GM10266 (cell line): ENCODE data around the gene OXCT2.
"Not testable (repeated sequence)": the region's sequence is repeated elsewhere in the genome, so short reads cannot be mapped to it uniquely, and the experiment has no call there.

Source experiments
- DNase-seq: peaks from one replicate; pipeline ENCODE4 v3.0.0; 2012; ENCODE audit errors: extremely low spot score
- CTCF ChIP-seq: IDR thresholded peaks from 2 replicates; pipeline ENCODE4 v1.5.1; 2012; ENCODE audit warnings: mild to moderate bottlenecking, low read depth; ENCODE audit not compliant: control insufficient read depth, insufficient read depth; ENCODE audit errors: missing control alignments

OXCT2 gene

GRCh38 chr1:39781349-39781715 is 10.2 kb upstream of the OXCT2 start:
- DNase-seq: no peak
- TF ChIP-seq CTCF: no peak

GRCh38 chr1:39779821-39780220 is 8.7 kb upstream of the OXCT2 start:
- TF ChIP-seq CTCF: no peak

GRCh38 chr1:39779137-39779536 is 8.0 kb upstream of the OXCT2 start:
- no peak for TF ChIP-seq CTCF
- no peak for DNase-seq

More at GRCh38 chr1:39779821-39780220, 8.7 kb upstream of the OXCT2 start:
- DNase-seq: no peak

- DNase-seq: not testable (repeated sequence)
Measured at GRCh38 chr1:39778463-39779099, 7.4 kb upstream of the OXCT2 start.

GRCh38 chr1:39777896-39778295 is 6.7 kb upstream of the OXCT2 start:
- DNase-seq: not testable (repeated sequence)

DNA sequence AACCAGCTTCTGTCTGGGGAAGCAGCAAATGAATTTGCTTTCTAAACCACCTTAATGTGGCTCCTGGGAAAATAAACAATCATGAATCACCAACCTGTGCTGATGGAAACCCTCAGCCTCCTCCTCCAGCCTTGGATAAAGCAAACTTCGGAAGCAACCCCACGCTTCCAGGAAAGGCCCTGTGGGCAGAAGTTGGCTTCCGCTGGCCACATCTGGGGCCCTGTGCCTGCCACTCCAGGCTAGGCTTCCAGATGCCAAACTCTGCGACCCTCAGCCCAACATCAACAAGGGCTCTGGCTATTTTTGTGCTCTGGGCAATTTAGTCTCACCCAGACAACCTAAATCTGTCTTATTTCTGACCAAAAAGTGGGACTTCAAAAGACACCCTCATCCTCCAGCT is 6.2 kb upstream of the OXCT2 start:
- no peak for DNase-seq
- TF ChIP-seq CTCF: no peak

GRCh38 chr1:39776886-39777285 is 5.7 kb upstream of the OXCT2 start:
- DNase-seq: no peak
- TF ChIP-seq CTCF: no peak

DNA sequence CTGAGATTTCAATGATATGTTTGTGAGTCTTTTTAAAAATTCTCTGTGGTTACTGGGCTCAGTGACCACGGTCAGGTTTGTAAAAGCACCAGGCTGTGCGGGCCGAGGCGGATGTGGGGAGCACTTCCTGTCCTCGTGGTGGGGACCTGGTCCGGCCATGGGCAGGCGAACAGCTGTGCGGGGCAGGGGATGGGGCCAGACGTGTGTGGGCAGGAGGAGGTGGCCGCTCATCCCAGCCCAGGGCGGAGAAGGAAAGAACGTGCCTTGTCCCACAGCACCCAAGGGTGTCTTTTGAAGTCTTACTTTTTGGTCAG is 5.2 kb upstream of the OXCT2 start:
- peak; percentile 42 for DNase-seq
- TF ChIP-seq CTCF: no peak

- DNase-seq: not testable (repeated sequence)
Measured at GRCh38 chr1:39775676-39776399, 4.7 kb upstream of the OXCT2 start.

DNA sequence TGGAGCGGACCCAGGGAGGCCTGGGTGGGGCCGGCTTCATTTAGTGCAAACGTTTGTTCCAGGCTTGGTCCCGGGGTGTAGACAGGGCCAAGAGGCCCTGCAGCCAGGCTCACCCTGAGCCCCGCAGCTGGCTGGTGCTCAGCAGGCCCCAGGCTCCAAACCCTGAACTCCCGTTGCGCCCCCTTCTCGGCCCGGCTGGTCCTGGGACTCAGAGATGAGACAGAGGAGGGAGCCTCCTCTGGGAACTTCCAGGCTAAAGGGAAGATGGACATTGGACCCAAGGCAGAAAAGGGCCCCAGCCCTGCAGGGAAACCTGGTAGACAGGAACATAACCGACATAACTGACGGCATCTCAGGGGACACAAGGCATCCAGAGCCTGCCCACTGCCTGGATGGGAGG is 4.0 kb upstream of the OXCT2 start:
- not testable (repeated sequence) for DNase-seq

DNA sequence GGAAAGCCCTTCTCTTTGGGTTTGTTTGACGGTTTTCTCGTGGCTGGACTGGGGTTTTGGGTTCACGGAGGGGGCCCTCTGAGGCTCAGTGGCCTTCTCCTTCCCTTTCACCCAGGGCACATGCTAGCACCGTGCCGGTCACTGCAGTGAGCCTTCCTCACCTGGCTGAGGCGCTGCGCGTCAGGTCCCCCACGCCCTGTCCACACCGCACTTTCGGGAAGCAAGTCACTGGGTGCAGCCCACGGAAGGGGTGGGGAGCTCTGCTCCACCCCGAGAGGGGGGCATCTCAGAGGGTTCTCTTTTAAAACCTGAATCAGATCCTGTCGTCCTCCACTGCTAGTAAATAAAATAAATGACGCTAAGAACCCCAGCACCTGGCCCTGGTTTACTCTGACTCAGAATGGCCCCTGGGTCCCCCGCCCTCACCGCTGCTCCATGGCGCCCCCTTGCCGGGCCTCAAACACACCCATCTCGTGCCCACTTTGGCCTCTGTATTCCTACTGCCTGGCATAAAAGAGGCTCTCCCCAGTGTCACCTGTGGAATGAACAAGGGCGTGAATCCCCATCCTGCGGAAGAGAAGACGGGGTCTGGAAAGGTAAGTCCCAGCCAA is 2.3 kb upstream of the OXCT2 start:
- not testable (repeated sequence) for DNase-seq
